K562 (cell line): ENCODE results near the gene GHR.

Experiments
- ATF2 ChIP-seq: sonication (generic); formaldehyde crosslinking; IDR thresholded peaks from 2 replicates; pipeline ENCODE4 v1.8.1; 2022; ENCODE audit warnings: missing genetic modification reagents
- CHD7 ChIP-seq: fragments of 200-600 bp; sonication (generic); IDR thresholded peaks from one replicate; pipeline ENCODE4 v1.6.1; 2012; ENCODE audit warnings: mild to moderate bottlenecking, low read depth, low read length, inconsistent platforms
- CREB3 ChIP-seq: fragments of 450-650 bp; conservative IDR thresholded peaks from 2 replicates; pipeline ENCODE4 v1.6.1; 2016; ENCODE audit warnings: missing genetic modification characterization, low read depth, mild to moderate bottlenecking, missing compliant biosample characterization, moderate library complexity
- CTCF ChIP-seq, 3 experiments: IDR thresholded peaks in 2 of 3; conservative IDR thresholded peaks in 1 of 3; 2 replicates each; pipeline ENCODE4 v1.5.1; 2011 to 2012; ENCODE audit warnings: low read length in 3 of 3, mild to moderate bottlenecking in 3 of 3, control low read depth in 2 of 3, improper control_type of control experiment in 1 of 3, inconsistent platforms in 1 of 3, low read depth in 1 of 3, mixed read lengths in 1 of 3, moderate library complexity in 1 of 3; ENCODE audit not compliant: insufficient read depth in 2 of 3
- FOXA1 ChIP-seq: fragments of 450-650 bp; IDR thresholded peaks from 2 replicates; pipeline ENCODE4 v1.6.1; 2016; ENCODE audit warnings: mild to moderate bottlenecking, borderline replicate concordance
- HCFC1 ChIP-seq: IDR thresholded peaks from 2 replicates; pipeline ENCODE4 v1.6.1; 2012; ENCODE audit warnings: low read depth, low read length, improper control_type of control experiment
- HDAC2 ChIP-seq: fragments of 450-650 bp; IDR thresholded peaks from 2 replicates; pipeline ENCODE4 v1.6.1; 2016; ENCODE audit warnings: mild to moderate bottlenecking
- JUN ChIP-seq, 2 experiments: sonication (generic) in 1 of 2; formaldehyde crosslinking in 1 of 2; IDR thresholded peaks; 2 replicates each; pipeline versions ENCODE4 v1.6.1 to v1.8.0; 2012 to 2022; ENCODE audit warnings: borderline replicate concordance in 2 of 2, mild to moderate bottlenecking in 2 of 2, improper control_type of control experiment in 1 of 2, low read depth in 1 of 2, low read length in 1 of 2, missing genetic modification reagents in 1 of 2
- KDM1A ChIP-seq, 2 experiments: fragments of 450-650 bp; IDR thresholded peaks; 2 replicates each; pipeline ENCODE4 v1.6.1; 2016; ENCODE audit warnings: mild to moderate bottlenecking in 2 of 2
- NR2F6 ChIP-seq: fragments of 450-650 bp; formaldehyde crosslinking; IDR thresholded peaks from 2 replicates; pipeline ENCODE4 v1.4.0; 2020; ENCODE audit warnings: mild to moderate bottlenecking
- POLR2A ChIP-seq: fragments of 450-650 bp; conservative IDR thresholded peaks from 2 replicates; pipeline ENCODE4 v1.6.1; 2016
- RCOR1 ChIP-seq, 2 experiments: IDR thresholded peaks; 2 replicates each; pipeline ENCODE4 v1.6.1; 2012; ENCODE audit warnings: low read depth in 2 of 2, low read length in 2 of 2, borderline replicate concordance in 1 of 2, improper control_type of control experiment in 1 of 2
- SMARCA4 ChIP-seq: fragments of 450-650 bp; IDR thresholded peaks from 2 replicates; pipeline ENCODE4 v1.6.1; 2016
- TARDBP ChIP-seq: fragments of 450-650 bp; IDR thresholded peaks from 2 replicates; pipeline ENCODE4 v1.6.1; 2016

GRCh38 chr5:42502613-42503470 is 79.6 kb downstream of the GHR start:
- TF ChIP-seq CREB3 (tag) (no peak), CTCF (IDR thresholded peaks at IDR 0.05 in 2 of 3, conservative IDR thresholded peaks at IDR 0.05 in 1 of 3; ENCODE audit: insufficient read depth in 2 of 3, low read depth in 1 of 3, low read length in 3 of 3) (no peak), JUN (IDR thresholded peaks at IDR 0.05; ENCODE audit: borderline replicate concordance, low read depth, low read length) (no peak), JUN (CRISPR knock-in tag; IDR thresholded peaks at IDR 0.05; ENCODE audit: borderline replicate concordance) (no peak), HDAC2 (no peak), CHD7 (no peak), RCOR1 (IDR thresholded peaks at IDR 0.05; ENCODE audit: borderline replicate concordance in 1 of 2, low read depth in 2 of 2, low read length in 2 of 2) (no peak), SMARCA4 (no peak), ATF2 (CRISPR knock-in tag) (no peak), NR2F6 (CRISPR knock-in tag) (no peak), POLR2A (no peak), HCFC1 (no peak), KDM1A (IDR thresholded peaks at IDR 0.05) (no peak), FOXA1 (no peak), TARDBP (no peak)
